Measurements from ENCODE around the gene CKLF.

GRCh38 chr16:66521252-66521713 is 31.1 kb upstream of the CKLF start:
- TF ChIP-seq, protein P1, sequence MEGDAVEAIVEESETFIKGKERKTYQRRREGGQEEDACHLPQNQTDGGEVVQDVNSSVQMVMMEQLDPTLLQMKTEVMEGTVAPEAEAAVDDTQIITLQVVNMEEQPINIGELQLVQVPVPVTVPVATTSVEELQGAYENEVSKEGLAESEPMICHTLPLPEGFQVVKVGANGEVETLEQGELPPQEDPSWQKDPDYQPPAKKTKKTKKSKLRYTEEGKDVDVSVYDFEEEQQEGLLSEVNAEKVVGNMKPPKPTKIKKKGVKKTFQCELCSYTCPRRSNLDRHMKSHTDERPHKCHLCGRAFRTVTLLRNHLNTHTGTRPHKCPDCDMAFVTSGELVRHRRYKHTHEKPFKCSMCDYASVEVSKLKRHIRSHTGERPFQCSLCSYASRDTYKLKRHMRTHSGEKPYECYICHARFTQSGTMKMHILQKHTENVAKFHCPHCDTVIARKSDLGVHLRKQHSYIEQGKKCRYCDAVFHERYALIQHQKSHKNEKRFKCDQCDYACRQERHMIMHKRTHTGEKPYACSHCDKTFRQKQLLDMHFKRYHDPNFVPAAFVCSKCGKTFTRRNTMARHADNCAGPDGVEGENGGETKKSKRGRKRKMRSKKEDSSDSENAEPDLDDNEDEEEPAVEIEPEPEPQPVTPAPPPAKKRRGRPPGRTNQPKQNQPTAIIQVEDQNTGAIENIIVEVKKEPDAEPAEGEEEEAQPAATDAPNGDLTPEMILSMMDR (IDR thresholded peaks at IDR 0.05; ENCODE audit: low read length) = no peak
- TF ChIP-seq EZH2 (IDR thresholded peaks at IDR 0.05; ENCODE audit: borderline replicate concordance, low read length) = no peak
